GM20000 (cell line): ENCODE data around the gene BEND6.

ENCODE experiments used
- DNase-seq: peaks from one replicate; pipeline ENCODE4 v3.0.0; 2012; ENCODE audit warnings: low spot score
- CTCF ChIP-seq: IDR thresholded peaks from 2 replicates; pipeline ENCODE4 v1.5.1; 2012; ENCODE audit warnings: mild to moderate bottlenecking, control low read depth; ENCODE audit errors: extremely low read depth, missing control alignments

The BEND6 gene

DNA sequence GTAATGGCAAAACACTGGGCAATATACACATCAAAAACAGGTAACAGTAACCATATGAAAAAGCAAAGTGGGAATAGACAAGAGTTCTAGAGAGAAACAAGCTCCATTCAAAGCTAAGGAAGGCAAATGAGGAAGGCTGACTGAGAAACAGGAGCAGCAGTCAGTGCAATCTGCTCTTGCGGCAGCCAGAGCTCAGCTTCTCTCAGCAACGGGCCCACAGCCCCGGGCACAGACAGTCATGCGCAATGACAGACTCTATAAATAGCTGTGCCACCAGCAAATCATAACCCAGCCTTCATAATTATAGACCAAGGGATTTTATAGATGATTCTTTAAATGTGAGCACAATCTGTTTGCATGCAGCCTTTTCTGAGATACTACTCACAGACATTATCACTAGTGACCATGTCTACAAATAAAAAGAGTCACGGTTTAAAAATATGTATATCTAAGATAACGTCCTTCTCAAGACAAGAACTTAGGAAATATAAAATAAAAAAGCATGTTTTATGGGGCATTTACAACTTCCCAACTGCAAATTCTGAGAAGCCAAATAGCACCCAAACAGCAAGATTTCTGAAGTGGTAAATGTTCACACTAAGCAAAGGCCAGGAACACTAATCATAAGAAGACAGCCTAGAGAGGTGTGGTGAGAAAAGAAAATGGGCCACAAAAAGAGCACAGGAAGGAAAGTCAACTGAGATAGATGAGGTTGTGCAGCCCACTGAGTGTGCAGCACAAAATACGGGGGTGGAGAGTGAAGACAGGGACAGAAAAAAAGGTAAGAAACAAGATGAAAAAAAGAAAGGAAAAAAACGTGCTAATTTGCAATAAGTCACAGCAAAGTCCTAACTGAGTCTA, 39.9 kb upstream of the BEND6 start:
- no peak for DNase-seq

GRCh38 chr6:56915832-56916231, 39.1 kb upstream of the BEND6 start:
- TF ChIP-seq CTCF: no peak
- no peak for DNase-seq

More for the DNA sequence above, 39.9 kb upstream of the BEND6 start:
- no peak for TF ChIP-seq CTCF

- DNase-seq: no peak
- TF ChIP-seq CTCF: no peak
Measured at GRCh38 chr6:56916849-56917551, 37.9 kb upstream of the BEND6 start.

DNA sequence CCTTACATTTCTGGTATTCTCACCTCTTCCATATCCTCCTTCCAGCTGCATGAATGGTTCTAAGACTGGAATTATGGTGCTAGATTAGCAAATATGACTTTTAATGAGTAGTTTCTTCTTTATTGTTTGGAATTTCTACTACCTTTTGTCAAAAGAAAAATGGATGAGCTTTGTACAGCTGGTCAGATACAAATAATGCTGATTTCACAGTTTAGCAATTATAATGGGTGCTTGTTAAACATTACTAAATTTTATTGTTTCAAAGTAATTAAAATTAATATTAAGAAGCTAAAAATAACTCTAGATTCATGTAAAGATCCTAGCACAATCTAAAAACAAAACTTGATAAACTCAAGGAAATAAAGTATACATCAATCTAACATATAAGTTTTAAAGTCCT, 32.3 kb upstream of the BEND6 start:
- no peak for DNase-seq
- TF ChIP-seq CTCF: no peak

- TF ChIP-seq CTCF: no peak
- DNase-seq: no peak
Measured at GRCh38 chr6:56923565-56923964, 31.3 kb upstream of the BEND6 start.

GRCh38 chr6:56927538-56928453, 27.1 kb upstream of the BEND6 start:
- no peak for TF ChIP-seq CTCF
- no peak for DNase-seq
